GM12878 (cell line): ENCODE data around the gene ZNF692. TPM values are rescaled to one million over a fixed set of nuclear protein-coding genes. Genes with fewer than 3 reads are reported as not detected.

Source experiments
- ATAC-seq: fragments of 200-7000 bp; cut with Tn5 transposase; 3 replicates; pipeline ENCODE4 v1.9.1; 2020; ENCODE audit warnings: mild to moderate bottlenecking, moderate library complexity
- BruUV-seq: library from RNA; stranded (reverse); fragments of 400-500 nt; replicated peaks from 2 replicates; lab custom pipeline; 2021; lab: Mats Ljungman, UMichigan
- CTCF ChIA-PET: fragments of 300-600 bp; sonication (Branson Sonifier 250); formaldehyde crosslinking; extraction: SDS; loops from one replicate; lab custom pipeline; 2021; ENCODE audit warnings: inconsistent platforms; lab: Yijun Ruan, JAX
- POLR2A ChIA-PET: fragments of 350-600 bp; formaldehyde crosslinking; extraction: SDS; loops from one replicate; lab custom pipeline; 2021; ENCODE audit warnings: inconsistent platforms; lab: Charles Lee
- RAD21 ChIA-PET: fragments of 300-600 bp; sonication (Branson Sonifier 250); formaldehyde crosslinking; loops from one replicate; lab custom pipeline; 2023; ENCODE audit warnings: antibody characterized with exemption; ENCODE audit not compliant: unreplicated experiment; lab: Charles Lee
- SMC1A ChIA-PET: fragments of 300-600 bp; sonication (Branson Sonifier 250); formaldehyde crosslinking; loops from one replicate; lab custom pipeline; 2023; ENCODE audit not compliant: unreplicated experiment, uncharacterized antibody; lab: Charles Lee
- DNase-seq: peaks from one replicate; pipeline ENCODE4 v3.0.0-alpha.2; 2011; ENCODE audit warnings: low read depth, low spot score
- FAIRE-seq: peaks from 3 replicates; lab custom pipeline; 2011; peaks lifted over from hg19 to GRCh38; lab: Jason Lieb, UNC
- H2AFZ ChIP-seq: 2 replicates; pipeline ENCODE4 v1.6.0; 2011; ENCODE audit warnings: low read depth, low read length, control low read depth; ENCODE audit not compliant: control insufficient read depth
- H3K27ac ChIP-seq: 2 replicates; pipeline ENCODE4 v1.5.1; 2011; ENCODE audit warnings: control low read depth; ENCODE audit not compliant: control insufficient read depth, insufficient read depth
- H3K27me3 ChIP-seq, 2 experiments: replicated peaks in 1 of 2; 2 replicates each; pipeline versions ENCODE4 v1.6.0 to v1.6.1; 2011; ENCODE audit warnings: low read length in 1 of 2; ENCODE audit not compliant: control insufficient read depth in 2 of 2, insufficient read depth in 2 of 2
- H3K36me3 ChIP-seq, 2 experiments: 2 replicates each; pipeline ENCODE4 v1.5.1; 2011; ENCODE audit warnings: low read length in 1 of 2; ENCODE audit not compliant: control insufficient read depth in 2 of 2, insufficient read depth in 2 of 2
- H3K4me1 ChIP-seq: 2 replicates; pipeline ENCODE4 v1.6.1; 2011; ENCODE audit warnings: mild to moderate bottlenecking, low read length, moderate library complexity, mixed read lengths; ENCODE audit not compliant: control insufficient read depth, insufficient read depth
- H3K4me2 ChIP-seq: 2 replicates; pipeline ENCODE4 v1.6.0; 2011; ENCODE audit warnings: control low read depth; ENCODE audit not compliant: control insufficient read depth, insufficient read depth
- H3K4me3 ChIP-seq: fragments of 200-600 bp; sonication (generic); 2 replicates; pipeline ENCODE4 v1.5.1; 2016
- H3K79me2 ChIP-seq: 2 replicates; pipeline ENCODE4 v1.6.0; 2011; ENCODE audit warnings: low read length; ENCODE audit not compliant: control insufficient read depth, insufficient read depth
- H3K9ac ChIP-seq: 2 replicates; pipeline ENCODE4 v1.8.0; 2011; ENCODE audit warnings: low read length, control low read depth, mixed read lengths; ENCODE audit not compliant: control insufficient read depth, insufficient read depth
- H3K9me3 ChIP-seq: replicated peaks from 3 replicates; pipeline ENCODE4 v1.5.1; 2011; ENCODE audit warnings: mild to moderate bottlenecking, low read length; ENCODE audit not compliant: control insufficient read depth, insufficient read depth
- H4K20me1 ChIP-seq: 2 replicates; pipeline ENCODE4 v1.6.0; 2011; ENCODE audit not compliant: control insufficient read depth, insufficient read depth
- CBFB ChIP-seq: IDR thresholded peaks from 2 replicates; pipeline ENCODE4 v1.6.1; 2016; ENCODE audit warnings: antibody characterized with exemption, low read depth
- HCFC1 ChIP-seq: fragments of 150-350 bp; IDR thresholded peaks from 2 replicates; pipeline ENCODE4 v1.6.1; 2014; ENCODE audit warnings: low read length
- POLR2AphosphoS5 ChIP-seq: IDR thresholded peaks from 2 replicates; pipeline ENCODE4 v1.6.1; 2011; ENCODE audit warnings: mild to moderate bottlenecking, low read length, inconsistent platforms
- RAD21 ChIP-seq: IDR thresholded peaks from 2 replicates; pipeline ENCODE4 v1.6.1; 2011; ENCODE audit warnings: mild to moderate bottlenecking, low read depth, low read length, moderate library complexity; ENCODE audit not compliant: insufficient read depth
- SUZ12 ChIP-seq: fragments of 200-600 bp; sonication (generic); IDR thresholded peaks from one replicate; pipeline ENCODE4 v1.6.1; 2018; ENCODE audit warnings: antibody characterized with exemption, mild to moderate bottlenecking; ENCODE audit not compliant: unreplicated experiment
- WGBS: methylation state at CpG from one replicate; pipeline ENCODE4 v1.1.6; 2016; ENCODE audit warnings: low lambda C conversion rate; ENCODE audit not compliant: insufficient replicate concordance, insufficient coverage; ENCODE audit errors: missing lambda C conversion rate; 5-methylcytosine and 5-hydroxymethylcytosine counted together
- in situ Hi-C: fragments of 300-500 bp; cut with MboI; formaldehyde crosslinking; loops from 9 replicates; pipeline ENCODE4 v1.14.3; 2018; ENCODE audit warnings: mixed read lengths
- intact Hi-C: fragments of 100-400 bp; cut with micrococcal nuclease; formaldehyde crosslinking; loops from one replicate; pipeline ENCODE4 v1.14.2; 2022; ENCODE audit not compliant: unreplicated experiment
- polyA plus RNA-seq, 11 experiments: library from polyadenylated mRNA; depleted of rRNA in 4 of 11; unstranded in 6 of 11; stranded (reverse) in 5 of 11; fragments of >200 nt; fragmentation: Nextera tagmentation in 4 of 11; fragmentation: Illumina TruSeq in 1 of 11; extraction: Ambion mirVana in 4 of 11; extraction: Trizol in 1 of 11; gene quantifications; 1 replicate in 1 of 11; 2 replicates in 10 of 11; pipeline versions ENCODE4 v1.2.1 to v1.2.3, GENCODE V29; 2011 to 2016; ENCODE audit warnings: inconsistent platforms in 2 of 11, missing spikeins in 2 of 11, low read depth in 1 of 11
- total RNA-seq, 4 experiments: library from RNA; depleted of rRNA in 3 of 4; stranded (reverse); fragments of >200 nt in 3 of 4; fragmentation: Illumina TruSeq in 1 of 4; extraction: Trizol in 1 of 4; gene quantifications; 2 replicates each; pipeline versions ENCODE4 v1.2.1 to v1.2.3, GENCODE V29; 2013 to 2021

The ZNF692 gene
- total and polyA plus RNA-seq, 10 of the 15 experiments (the other 5 are each of a cell fraction or from before 2014, with no cell fraction given) = 5.3 to 76.6 (median 36.9) TPM

GRCh38 chr1:248810727-248811513 lies 48.0 kb downstream of the ZNF692 start:
- H3K9me3 ChIP-seq = no peaks in the 10 kb centered on the region
- TSS peak; percentile 15 for BruUV-seq
- in situ Hi-C loops (no loop called here), intact Hi-C loops (no loop called here)
- no peaks in the 10 kb centered on the region for H4K20me1 ChIP-seq
- no peak for DNase-seq
- CTCF ChIA-PET = no interaction called here
- H3K9ac ChIP-seq = no peak overlapping the region
- no peak overlapping the region for H2AFZ ChIP-seq
- RAD21 ChIA-PET = no interaction called here
- H3K27me3 ChIP-seq = no peaks in the 10 kb centered on the region
- ATAC-seq = no peak
- SMC1A ChIA-PET = interaction anchor here (1.3 kb wide), 1 partner anchor 11 kb away, joined by 4 read pairs; no protein-coding TSS in a partner anchor
- no peaks in the 10 kb centered on the region for H3K79me2 ChIP-seq
- no peak overlapping the region for H3K4me2 ChIP-seq
- WGBS = 71% methylated on average over 12 of the region's 12 CpGs
- peaks cover 7% of the 10 kb centered on the region for H3K4me1 ChIP-seq
- FAIRE-seq = no peak
- no peak overlapping the region for H3K4me3 ChIP-seq
- peaks cover 7 to 27% of the 10 kb centered on the region in 2 experiments; a peak in 3 of 4 replicates for H3K36me3 ChIP-seq
- no peak overlapping the region for H3K27ac ChIP-seq
- POLR2A ChIA-PET = no interaction called here
- TF ChIP-seq POLR2AphosphoS5 = no peak
- TF ChIP-seq CBFB = no peak
- no peak for TF ChIP-seq HCFC1
- TF ChIP-seq SUZ12 = no peak
- no peak for TF ChIP-seq RAD21
- TF ChIP-seq, all 136 proteins: peak for 0
